Stomach (tissue), 9 donors: ENCODE results near the gene TENM3. TPM values are rescaled to one million over a fixed set of nuclear protein-coding genes. Genes with fewer than 3 reads are reported as not detected.

ENCODE experiments used
- DNase-seq, 2 donors: peaks; one replicate each; pipeline versions ENCODE4 v3.0.0 to v3.0.0-alpha.2; 2013 to 2019
- H3K27ac ChIP-seq, 5 donors: fragments of 200-600 bp in 4 of 5; sonication (generic) in 4 of 5; one replicate each; pipeline ENCODE4 v1.5.1; 2013 to 2019; ENCODE audit warnings: mild to moderate bottlenecking in 1 of 5, moderate library complexity in 1 of 5
- H3K27me3 ChIP-seq, 3 donors: fragments of 200-600 bp; sonication (generic); one replicate each; pipeline ENCODE4 v1.5.1; 2017 to 2019; ENCODE audit warnings: mixed run types in 1 of 3
- H3K36me3 ChIP-seq, 4 donors: fragments of 200-600 bp; sonication (generic); 1 replicate in 3 of 4; 2 replicates in 1 of 4; pipeline ENCODE4 v1.5.1; 2016 to 2019
- H3K4me1 ChIP-seq, 4 donors: fragments of 200-600 bp; sonication (generic); one replicate each; pipeline ENCODE4 v1.5.1; 2016 to 2019
- H3K4me3 ChIP-seq, 4 donors: fragments of 200-600 bp; sonication (generic) in 3 of 4; one replicate each; pipeline ENCODE4 v1.5.1; 2016 to 2019; ENCODE audit warnings: mild to moderate bottlenecking in 1 of 4
- H3K9me3 ChIP-seq, 4 donors: fragments of 200-600 bp; sonication (generic); one replicate each; pipeline ENCODE4 v1.5.1; 2016 to 2019
- EP300 ChIP-seq: sonication (generic); formaldehyde crosslinking; IDR thresholded peaks from one replicate; pipeline ENCODE4 v1.6.1; 2017; ENCODE audit warnings: antibody characterized with exemption
- POLR2A ChIP-seq, 4 donors: fragments of 450-650 bp; IDR thresholded peaks; one replicate each; pipeline ENCODE4 v1.6.1; 2016; ENCODE audit warnings: antibody characterized with exemption in 4 of 4, control low read depth in 2 of 4, mild to moderate bottlenecking in 1 of 4, moderate library complexity in 1 of 4
- POLR2AphosphoS5 ChIP-seq, 3 donors: sonication (generic); formaldehyde crosslinking; IDR thresholded peaks; one replicate each; pipeline ENCODE4 v1.6.1; 2016; ENCODE audit warnings: antibody characterized with exemption in 3 of 3
- WGBS, 5 donors: extraction: QIAGEN DNeasy Blood & Tissue Kit in 3 of 5; methylation state at CpG; one replicate each; pipeline versions ENCODE4 v1.1.5 to v1.1.7; 2013 to 2018; 5-methylcytosine and 5-hydroxymethylcytosine counted together
- intact Hi-C: fragments of 100-400 bp; cut with DNase I; formaldehyde crosslinking; loops from one replicate; pipeline ENCODE4 v1.15.1; 2023; ENCODE audit warnings: low total_unique reads
- polyA plus RNA-seq, 3 donors: library from polyadenylated mRNA; stranded (reverse); fragments of 200-250 nt; gene quantifications; one replicate each; pipeline ENCODE4 v1.2.3, GENCODE V29; 2013
- total RNA-seq, 5 donors: library from RNA; depleted of rRNA; stranded (reverse); fragments of >200 nt; gene quantifications; one replicate each; pipeline versions ENCODE4 v1.1.0 to v1.2.3, GENCODE V29; 2014 to 2016
- TF ChIP-seq, protein P1 (sequence below), 7 experiments: fragments of 450-650 bp in 4 of 7; fragments of 200-600 bp in 3 of 7; sonication (generic) in 3 of 7; IDR thresholded peaks; one replicate each; pipeline ENCODE4 v1.5.1; 2016 to 2019; ENCODE audit warnings: antibody characterized with exemption in 7 of 7, control low read depth in 2 of 7, mild to moderate bottlenecking in 1 of 7
- donor health status: healthy with polysubstance abuse.
- donor health status: Bipolar disorder and iron deficiency.
- donor health status: healthy.

The TENM3 gene
- total and polyA plus RNA-seq, 8 donors: under 0.01 to 8.3 (median 0.44) TPM

DNA sequence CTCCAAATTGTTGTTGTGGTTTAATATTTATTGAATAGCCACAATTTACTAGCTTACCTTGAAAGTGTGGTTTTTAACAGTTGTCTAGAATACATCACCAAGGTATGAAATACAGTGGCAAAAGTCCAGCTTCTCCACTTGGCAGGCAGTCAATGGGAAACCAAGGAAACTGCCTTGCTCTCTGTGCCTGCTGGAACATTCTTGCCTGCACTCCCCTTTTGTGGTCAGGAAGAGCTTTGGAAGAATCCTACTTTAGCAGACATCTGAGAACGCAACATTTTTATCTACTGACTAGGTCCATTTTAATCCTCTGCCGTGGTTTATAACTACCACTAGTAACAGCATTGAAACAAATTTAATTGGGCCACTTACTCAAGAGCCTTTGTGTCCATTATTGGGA lies 64.5 kb downstream of the TENM3 start:
- Histone ChIP-seq H3K9me3 (no peaks in the 10 kb centered on the region), H3K4me1 (no peaks in the 10 kb centered on the region), H3K27me3 (no peaks in the 10 kb centered on the region), H3K36me3 (no peaks in the 10 kb centered on the region), H3K27ac (no peak overlapping the region), H3K4me3 (no peak overlapping the region)
- TF ChIP-seq, protein P1, sequence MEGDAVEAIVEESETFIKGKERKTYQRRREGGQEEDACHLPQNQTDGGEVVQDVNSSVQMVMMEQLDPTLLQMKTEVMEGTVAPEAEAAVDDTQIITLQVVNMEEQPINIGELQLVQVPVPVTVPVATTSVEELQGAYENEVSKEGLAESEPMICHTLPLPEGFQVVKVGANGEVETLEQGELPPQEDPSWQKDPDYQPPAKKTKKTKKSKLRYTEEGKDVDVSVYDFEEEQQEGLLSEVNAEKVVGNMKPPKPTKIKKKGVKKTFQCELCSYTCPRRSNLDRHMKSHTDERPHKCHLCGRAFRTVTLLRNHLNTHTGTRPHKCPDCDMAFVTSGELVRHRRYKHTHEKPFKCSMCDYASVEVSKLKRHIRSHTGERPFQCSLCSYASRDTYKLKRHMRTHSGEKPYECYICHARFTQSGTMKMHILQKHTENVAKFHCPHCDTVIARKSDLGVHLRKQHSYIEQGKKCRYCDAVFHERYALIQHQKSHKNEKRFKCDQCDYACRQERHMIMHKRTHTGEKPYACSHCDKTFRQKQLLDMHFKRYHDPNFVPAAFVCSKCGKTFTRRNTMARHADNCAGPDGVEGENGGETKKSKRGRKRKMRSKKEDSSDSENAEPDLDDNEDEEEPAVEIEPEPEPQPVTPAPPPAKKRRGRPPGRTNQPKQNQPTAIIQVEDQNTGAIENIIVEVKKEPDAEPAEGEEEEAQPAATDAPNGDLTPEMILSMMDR (IDR thresholded peaks at IDR 0.05): no peak
- TF ChIP-seq POLR2AphosphoS5 (IDR thresholded peaks at IDR 0.05): no peak
- TF ChIP-seq EP300: no peak
- TF ChIP-seq POLR2A (IDR thresholded peaks at IDR 0.05): no peak
- whole genome bisulfite sequencing, 5 donors: 61 to 87% (median 79%) methylated on average over 2 of the region's 2 CpGs
- DNase-seq: peak in 1 of 2 donors; percentile 23
- intact Hi-C loops: no loop called here

DNA sequence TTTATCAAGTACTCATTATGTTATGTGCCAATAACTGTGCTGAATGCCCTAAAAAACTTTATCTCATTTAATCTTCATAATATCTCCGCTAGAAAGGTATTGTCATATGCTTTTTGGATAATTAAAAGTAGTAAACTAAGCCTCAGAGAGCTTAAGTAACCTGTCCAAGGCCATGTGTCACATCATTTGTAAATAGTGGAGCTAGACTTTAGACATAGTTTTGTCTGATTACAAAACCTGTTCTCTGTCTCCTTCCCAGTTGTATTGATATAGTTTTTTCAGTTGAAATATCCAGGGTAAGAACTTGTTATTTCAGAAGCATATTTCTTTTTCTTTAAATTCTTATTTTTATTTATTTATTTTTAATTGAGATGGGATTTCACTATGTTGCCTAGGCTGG lies 66.7 kb downstream of the TENM3 start:
- no peak for DNase-seq
- TF ChIP-seq POLR2A (IDR thresholded peaks at IDR 0.05) (no peak), EP300 (no peak), POLR2AphosphoS5 (IDR thresholded peaks at IDR 0.05) (no peak)
- TF ChIP-seq, protein P1 (IDR thresholded peaks at IDR 0.05): no peak
- Histone ChIP-seq H3K27me3 (no peaks in the 10 kb centered on the region), H3K27ac (no peak overlapping the region), H3K36me3 (no peaks in the 10 kb centered on the region), H3K4me3 (no peak overlapping the region), H3K9me3 (peaks cover 0 to 15% (median 12%) of the 10 kb centered on the region in 4 donors), H3K4me1 (no peaks in the 10 kb centered on the region)
- intact Hi-C loops: no loop called here
- WGBS, 5 donors: 50 to 75% (median 70%) methylated on average over 1 of the region's 1 CpG

DNA sequence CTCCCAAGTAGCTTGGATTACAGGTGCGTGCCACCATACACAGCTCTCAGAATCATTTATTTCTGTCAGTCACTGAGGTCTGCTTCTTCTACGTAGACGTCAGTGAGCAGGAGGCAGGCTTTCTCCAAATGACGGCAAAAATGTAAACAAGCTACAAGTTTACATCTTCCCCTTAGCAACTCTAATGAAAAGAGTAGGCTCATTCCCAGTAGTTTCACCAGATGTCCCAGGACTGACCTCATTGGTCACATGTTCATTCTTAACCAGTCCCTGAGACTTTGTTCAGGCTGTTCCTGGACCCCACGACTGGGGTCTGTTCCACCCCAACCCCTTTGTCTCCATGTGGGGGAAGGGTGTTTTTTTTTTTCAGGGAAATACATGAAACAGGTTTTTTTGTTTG lies 67.1 kb downstream of the TENM3 start:
- no peak overlapping the region for H3K27ac ChIP-seq
- H3K27me3 ChIP-seq: no peaks in the 10 kb centered on the region
- WGBS, 5 donors: 46 to 60% (median 52%) methylated on average over 5 of the region's 5 CpGs
- no peak for TF ChIP-seq EP300
- no peaks in the 10 kb centered on the region for H3K4me1 ChIP-seq
- peak in 1 of 2 donors; percentile 30 for DNase-seq
- H3K36me3 ChIP-seq: no peaks in the 10 kb centered on the region
- intact Hi-C loops: no loop called here
- peaks cover 0 to 19% (median 14%) of the 10 kb centered on the region in 4 donors for H3K9me3 ChIP-seq
- no peak overlapping the region for H3K4me3 ChIP-seq

DNA sequence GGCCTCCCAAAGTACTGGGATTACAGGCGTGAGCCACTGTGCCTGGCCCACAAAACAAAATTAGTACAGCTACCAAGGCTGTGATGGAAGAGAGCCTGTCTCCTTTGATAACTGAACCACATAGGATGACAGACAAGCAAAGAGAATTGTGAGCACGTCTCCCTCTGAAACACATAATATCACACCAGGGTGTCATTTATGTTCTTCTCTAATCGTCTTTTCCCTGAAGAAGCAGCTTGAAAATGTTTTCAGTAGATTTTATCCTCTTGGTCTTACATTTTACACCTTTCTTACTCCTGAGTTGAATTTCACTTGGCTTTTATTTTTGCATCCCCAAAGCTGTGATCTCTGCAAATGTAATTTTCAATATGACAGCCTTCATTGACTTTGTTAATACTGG lies 67.8 kb downstream of the TENM3 start:
- H3K9me3 ChIP-seq: peaks cover 0 to 26% (median 15%) of the 10 kb centered on the region in 4 donors
- no peaks in the 10 kb centered on the region for H3K4me1 ChIP-seq
- 66 to 88% (median 79%) methylated on average over 3 of the region's 3 CpGs for WGBS, 5 donors
- no peak overlapping the region for H3K4me3 ChIP-seq
- DNase-seq: no peak
- H3K27me3 ChIP-seq: no peaks in the 10 kb centered on the region
- intact Hi-C loops: no loop called here
- H3K27ac ChIP-seq: no peak overlapping the region
- no peak for TF ChIP-seq EP300
- no peak for TF ChIP-seq POLR2A (IDR thresholded peaks at IDR 0.05)
- TF ChIP-seq POLR2AphosphoS5 (IDR thresholded peaks at IDR 0.05): no peak
- TF ChIP-seq, protein P1 (IDR thresholded peaks at IDR 0.05): no peak
- no peaks in the 10 kb centered on the region for H3K36me3 ChIP-seq

DNA sequence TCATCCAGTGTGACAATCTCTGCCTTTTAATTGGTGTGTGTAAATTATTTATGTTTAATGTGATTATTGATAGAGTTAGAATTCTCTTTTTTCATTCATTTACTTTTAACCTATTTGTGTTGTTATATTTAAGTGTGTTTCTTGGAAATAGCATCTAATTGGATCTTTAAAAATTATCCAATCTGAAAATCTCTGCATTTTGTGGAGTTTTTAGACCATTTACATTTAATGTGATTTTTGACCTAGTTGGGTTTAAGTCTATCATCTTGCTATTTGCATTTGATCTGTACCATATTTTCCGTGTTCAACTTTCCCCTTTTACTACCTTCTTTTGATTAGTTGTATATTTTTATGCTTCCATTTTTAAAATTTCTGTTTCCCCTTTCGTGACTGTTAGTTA lies 71.3 kb downstream of the TENM3 start:
- Histone ChIP-seq H3K9me3 (peaks cover 0 to 38% (median 19%) of the 10 kb centered on the region in 4 donors), H3K27ac (no peak overlapping the region), H3K27me3 (no peaks in the 10 kb centered on the region), H3K36me3 (no peaks in the 10 kb centered on the region), H3K4me3 (no peak overlapping the region), H3K4me1 (no peaks in the 10 kb centered on the region)
- 73 to 79% (median 75%) methylated on average over 2 of the region's 2 CpGs for WGBS, 5 donors
- no peak for DNase-seq
- intact Hi-C loops: no loop called here
- TF ChIP-seq EP300 (no peak), POLR2AphosphoS5 (IDR thresholded peaks at IDR 0.05) (no peak), POLR2A (IDR thresholded peaks at IDR 0.05) (no peak)
- TF ChIP-seq, protein P1 (IDR thresholded peaks at IDR 0.05): no peak
